K562 (cell line): Measurements from ENCODE around the gene EEF2. TPM values are rescaled to one million over a fixed set of nuclear protein-coding genes. Genes with fewer than 3 reads are reported as not detected.

Experiments
- ATAC-seq: fragments of 200-7000 bp; cut with Tn5 transposase; 3 replicates; pipeline ENCODE4 v1.9.1; 2020; ENCODE audit warnings: moderate library complexity
- BruUV-seq: library from RNA; stranded (reverse); fragments of 400-500 nt; replicated peaks from 2 replicates; lab custom pipeline; 2021; lab: Mats Ljungman, UMichigan
- CTCF ChIA-PET: fragments of 300-600 bp; formaldehyde crosslinking; extraction: SDS; loops from one replicate; lab custom pipeline; 2021; ENCODE audit warnings: low intra/inter-chr PET ratio; lab: Yijun Ruan, JAX
- POLR2A ChIA-PET: fragments of 300-600, 350-650 bp; sonication (Branson Sonifier 250); formaldehyde crosslinking; extraction: SDS; loops from one replicate; lab custom pipeline; 2021; ENCODE audit warnings: antibody characterized with exemption, inconsistent platforms; lab: Yijun Ruan, JAX
- DNase-seq, 4 experiments: peaks; one replicate each; pipeline versions ENCODE4 v3.0.0 to v3.0.0-alpha.2; 2011 to 2018; ENCODE audit warnings: low spot score in 3 of 4, mixed read lengths in 3 of 4; ENCODE audit errors: extremely low read depth in 1 of 4
- FAIRE-seq: peaks from 2 replicates; lab custom pipeline; 2011; peaks lifted over from hg19 to GRCh38; lab: Jason Lieb, UNC
- H2AFZ ChIP-seq: 2 replicates; pipeline ENCODE4 v1.6.0; 2011; ENCODE audit warnings: low read depth, low read length, control low read depth, inconsistent platforms
- H3K27ac ChIP-seq: fragments of 200-600 bp; 3 replicates; pipeline ENCODE4 v1.8.0; 2011; ENCODE audit warnings: low read depth, mild to moderate bottlenecking, control low read depth, inconsistent platforms, low read length, moderate library complexity, mixed read lengths; ENCODE audit errors: extremely low read depth
- H3K27me3 ChIP-seq, 2 experiments: fragments of 300-600 bp in 1 of 2; 2 replicates in 1 of 2; 3 replicates in 1 of 2; pipeline versions ENCODE4 v1.6.0 to v1.8.0; 2011; ENCODE audit warnings: inconsistent platforms in 2 of 2, low read length in 2 of 2, mild to moderate bottlenecking in 1 of 2, mixed read lengths in 1 of 2, moderate library complexity in 1 of 2; ENCODE audit not compliant: control insufficient read depth in 2 of 2, insufficient read depth in 2 of 2
- H3K36me3 ChIP-seq: fragments of 300-600 bp; 3 replicates; pipeline ENCODE4 v1.8.0; 2011; ENCODE audit warnings: mild to moderate bottlenecking, low read length, inconsistent platforms; ENCODE audit not compliant: control insufficient read depth, insufficient read depth
- H3K4me1 ChIP-seq, 2 experiments: fragments of 200-600 bp in 1 of 2; replicated peaks in 1 of 2; 2 replicates in 1 of 2; 3 replicates in 1 of 2; pipeline versions ENCODE4 v1.5.1 to v1.8.0; 2011; ENCODE audit warnings: inconsistent platforms in 2 of 2, low read length in 2 of 2, mild to moderate bottlenecking in 1 of 2, mixed read lengths in 1 of 2, moderate library complexity in 1 of 2; ENCODE audit not compliant: control insufficient read depth in 2 of 2, insufficient read depth in 2 of 2
- H3K4me2 ChIP-seq: 2 replicates; pipeline ENCODE4 v1.6.1; 2011; ENCODE audit warnings: low read length, control low read depth, inconsistent platforms, mixed read lengths; ENCODE audit not compliant: insufficient read depth
- H3K4me3 ChIP-seq: fragments of 200-600 bp; sonication (generic), shearing (Covaris generic); 2 replicates; pipeline ENCODE4 v1.5.1; 2016; ENCODE audit warnings: control low read depth, inconsistent platforms
- H3K79me2 ChIP-seq: fragments of 200-600 bp; 3 replicates; pipeline ENCODE4 v1.8.0; 2011; ENCODE audit warnings: low read length, inconsistent platforms; ENCODE audit not compliant: control insufficient read depth, insufficient read depth
- H3K9ac ChIP-seq, 2 experiments: 2 replicates each; pipeline versions ENCODE4 v1.6.0 to v1.6.1; 2011; ENCODE audit warnings: low read depth in 2 of 2, low read length in 2 of 2, control low read depth in 1 of 2, inconsistent platforms in 1 of 2, mild to moderate bottlenecking in 1 of 2, mixed read lengths in 1 of 2; ENCODE audit not compliant: insufficient read depth in 1 of 2
- H3K9me1 ChIP-seq: one replicate; pipeline ENCODE4 v1.6.0; 2011; ENCODE audit warnings: inconsistent platforms, mild to moderate bottlenecking, low read length, moderate library complexity; ENCODE audit not compliant: control insufficient read depth, insufficient read depth
- H3K9me3 ChIP-seq: replicated peaks from 2 replicates; pipeline ENCODE4 v1.5.1; 2011; ENCODE audit warnings: low read depth, low read length, inconsistent platforms; ENCODE audit not compliant: control insufficient read depth, insufficient read depth
- H4K20me1 ChIP-seq: replicated peaks from 2 replicates; pipeline ENCODE4 v1.6.1; 2011; ENCODE audit warnings: low read length, inconsistent platforms, mixed read lengths; ENCODE audit not compliant: control insufficient read depth, insufficient read depth
- CCNT2 ChIP-seq: IDR thresholded peaks from 2 replicates; pipeline ENCODE4 v1.6.1; 2011; ENCODE audit warnings: borderline replicate concordance, low read depth, mild to moderate bottlenecking, moderate library complexity, mixed read lengths, low read length; ENCODE audit not compliant: insufficient read length; ENCODE audit errors: extremely low read depth
- POLR2A ChIP-seq: fragments of 450-650 bp; conservative IDR thresholded peaks from 2 replicates; pipeline ENCODE4 v1.6.1; 2016
- POLR2G ChIP-seq: fragments of 200-400 bp; formaldehyde crosslinking; IDR thresholded peaks from 2 replicates; pipeline ENCODE4 v1.6.1; 2017; ENCODE audit warnings: low read depth, mild to moderate bottlenecking, antibody characterized with exemption, low read length, moderate library complexity
- RBFOX2 ChIP-seq: fragments of 200-400 bp; formaldehyde crosslinking; IDR thresholded peaks from 2 replicates; pipeline ENCODE4 v1.6.1; 2017; ENCODE audit warnings: low read depth, mild to moderate bottlenecking, low read length, moderate library complexity
- RBM22 ChIP-seq: fragments of 200-400 bp; formaldehyde crosslinking; IDR thresholded peaks from 2 replicates; pipeline ENCODE4 v1.6.1; 2018; ENCODE audit warnings: low read length, low read depth; ENCODE audit not compliant: poor library complexity, severe bottlenecking
- SIRT6 ChIP-seq: IDR thresholded peaks from one replicate; pipeline ENCODE4 v1.6.1; 2012; ENCODE audit warnings: low read depth, mild to moderate bottlenecking, control low read depth, inconsistent platforms, low read length, moderate library complexity
- SUPT5H ChIP-seq: fragments of 450-650 bp; IDR thresholded peaks from 2 replicates; pipeline ENCODE4 v1.6.1; 2016
- ZNF766 ChIP-seq: fragments of 200-800 bp; sonication (Bioruptor generic); conservative IDR thresholded peaks from 2 replicates; pipeline ENCODE4 v1.6.1; 2016; ENCODE audit warnings: missing genetic modification characterization, missing compliant biosample characterization
- WGBS: fragments of 100-300 bp; shearing (Covaris generic); methylation state at CpG from one replicate; pipeline ENCODE4 v1.1.6; 2016; ENCODE audit warnings: low coverage, mixed read lengths; ENCODE audit not compliant: insufficient coverage; ENCODE audit errors: missing lambda C conversion rate; 5-methylcytosine and 5-hydroxymethylcytosine counted together
- in situ Hi-C: fragments of 300-500 bp; cut with MboI; formaldehyde crosslinking; loops from 4 replicates; pipeline ENCODE4 v1.15.0; 2018; ENCODE audit warnings: inconsistent platforms, mixed read lengths
- intact Hi-C: fragments of 100-400 bp; cut with micrococcal nuclease; formaldehyde crosslinking; loops from 2 replicates; pipeline ENCODE4 v1.14.2; 2022
- polyA plus RNA-seq, 8 experiments: library from polyadenylated mRNA; depleted of rRNA in 4 of 8; stranded (reverse) in 5 of 8; unstranded in 3 of 8; fragments of >200 nt; fragmentation: Nextera tagmentation in 2 of 8; fragmentation: Illumina TruSeq in 1 of 8; extraction: Ambion mirVana in 2 of 8; extraction: Trizol in 1 of 8; gene quantifications; 2 replicates each; pipeline versions ENCODE4 v1.2.1 to v1.2.3, GENCODE V29; 2011 to 2014; ENCODE audit warnings: inconsistent platforms in 1 of 8, missing spikeins in 1 of 8
- total RNA-seq, 7 experiments: library from RNA; depleted of rRNA in 6 of 7; stranded (reverse); fragments of >200 nt in 6 of 7; fragmentation: Illumina TruSeq in 2 of 7; extraction: Trizol in 2 of 7; gene quantifications; 2 replicates each; pipeline versions ENCODE4 v1.2.1 to v1.2.3, GENCODE V29; 2011 to 2021; ENCODE audit warnings: low replicate concordance in 1 of 7
- TF ChIP-seq, protein P1 (sequence below): sonication (generic); formaldehyde crosslinking; IDR thresholded peaks from 2 replicates; pipeline ENCODE4 v1.8.1; 2023; ENCODE audit warnings: mild to moderate bottlenecking, missing genetic modification reagents
- TF ChIP-seq, protein P2 (sequence below): fragments of 250-450 bp; sonication (Bioruptor Pico); IDR thresholded peaks from 2 replicates; pipeline ENCODE4 v1.9.0; 2021; ENCODE audit warnings: mild to moderate bottlenecking

EEF2 gene
- total and polyA plus RNA-seq, 9 of the 15 experiments (the other 6 are each of a cell fraction or from before 2014, with no cell fraction given) = 372 to 3,003 (median 1,453) TPM

DNA sequence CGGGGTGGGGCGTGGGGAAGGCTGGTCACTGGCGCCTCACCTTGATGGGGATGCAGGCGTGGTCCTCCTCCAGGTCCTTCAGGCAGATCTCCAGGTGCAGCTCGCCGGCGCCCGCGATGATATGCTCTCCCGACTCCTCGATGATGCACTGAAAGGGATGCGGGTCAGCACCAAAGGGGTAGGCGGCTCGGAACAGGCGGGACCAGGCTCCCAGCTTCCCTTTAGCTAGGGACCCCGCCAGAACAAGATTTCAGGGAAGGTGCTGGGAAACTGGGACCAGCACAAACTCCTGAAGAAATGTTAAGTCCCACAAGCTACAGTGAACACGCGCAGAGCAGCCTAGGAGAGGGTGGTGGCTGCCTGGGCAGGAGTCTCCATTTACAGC, 6.0 kb downstream of the EEF2 start:
- Histone ChIP-seq H3K36me3 (peaks cover 93% of the 10 kb centered on the region), H3K79me2 (peaks cover 71% of the 10 kb centered on the region), H3K9me3 (no peaks in the 10 kb centered on the region), H3K9me1 (peaks cover 35% of the 10 kb centered on the region), H3K4me3 (no peak overlapping the region), H2AFZ (no peak overlapping the region), H3K9ac (peak overlapping the region in 1 of 2 experiments; percentile 57; a peak in 1 of 4 replicates), H3K4me2 (no peak overlapping the region), H3K27ac (no peak overlapping the region), H3K27me3 (no peaks in the 10 kb centered on the region), H3K4me1 (peaks cover 13 to 73% of the 10 kb centered on the region in 2 experiments; a peak in 4 of 5 replicates), H4K20me1 (peaks cover 83% of the 10 kb centered on the region)
- ATAC-seq (no peak), FAIRE-seq (no peak), DNase-seq (peak in 2 of 4 experiments; percentile 10 to 14)
- WGBS = 100% methylated on average over 6 of the region's 18 CpGs
- POLR2A ChIA-PET = interaction anchor here (0.7 to 9.7 kb wide), 5 partner anchors 8 to 536 kb away, joined by 3 to 215 read pairs (median 4); partner anchors contain the start of gene DAPK3
- no TSS peak for BruUV-seq
- TF ChIP-seq RBM22 (peak; percentile 25), RBFOX2 (peak; percentile 44; the same call in 1 of the 2 replicates), SIRT6 (no peak), CCNT2 (peak; percentile 2), POLR2A (peak; percentile 47), SUPT5H (peak; percentile 46; the same call in 1 of the 2 replicates), ZNF766 (no peak), POLR2G (peak; percentile 34; the same call in 1 of the 2 replicates)
- TF ChIP-seq, protein P1, sequence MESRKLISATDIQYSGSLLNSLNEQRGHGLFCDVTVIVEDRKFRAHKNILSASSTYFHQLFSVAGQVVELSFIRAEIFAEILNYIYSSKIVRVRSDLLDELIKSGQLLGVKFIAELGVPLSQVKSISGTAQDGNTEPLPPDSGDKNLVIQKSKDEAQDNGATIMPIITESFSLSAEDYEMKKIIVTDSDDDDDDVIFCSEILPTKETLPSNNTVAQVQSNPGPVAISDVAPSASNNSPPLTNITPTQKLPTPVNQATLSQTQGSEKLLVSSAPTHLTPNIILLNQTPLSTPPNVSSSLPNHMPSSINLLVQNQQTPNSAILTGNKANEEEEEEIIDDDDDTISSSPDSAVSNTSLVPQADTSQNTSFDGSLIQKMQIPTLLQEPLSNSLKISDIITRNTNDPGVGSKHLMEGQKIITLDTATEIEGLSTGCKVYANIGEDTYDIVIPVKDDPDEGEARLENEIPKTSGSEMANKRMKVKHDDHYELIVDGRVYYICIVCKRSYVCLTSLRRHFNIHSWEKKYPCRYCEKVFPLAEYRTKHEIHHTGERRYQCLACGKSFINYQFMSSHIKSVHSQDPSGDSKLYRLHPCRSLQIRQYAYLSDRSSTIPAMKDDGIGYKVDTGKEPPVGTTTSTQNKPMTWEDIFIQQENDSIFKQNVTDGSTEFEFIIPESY = peak; percentile 76
- TF ChIP-seq, protein P2, sequence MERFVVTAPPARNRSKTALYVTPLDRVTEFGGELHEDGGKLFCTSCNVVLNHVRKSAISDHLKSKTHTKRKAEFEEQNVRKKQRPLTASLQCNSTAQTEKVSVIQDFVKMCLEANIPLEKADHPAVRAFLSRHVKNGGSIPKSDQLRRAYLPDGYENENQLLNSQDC (CRISPR knock-in tag) = 0 out of 2 replicates have a peak, but pooled peaks have one; percentile 22
- in situ Hi-C loops (no loop called here), intact Hi-C loops (no loop called here)
- CTCF ChIA-PET = no interaction called here
